MCF 10A (cell line): Measurements from ENCODE around the gene SRSF12. TPM values are rescaled to one million over a fixed set of nuclear protein-coding genes. Genes with fewer than 3 reads are reported as not detected.
"Not testable (repeated sequence)": the region's sequence is repeated elsewhere in the genome, so short reads cannot be mapped to it uniquely, and the experiment has no call there.

Experiments used
- BruUV-seq: library from RNA; stranded (reverse); fragments of 400-500 nt; replicated peaks from 2 replicates; lab custom pipeline; 2021; lab: Mats Ljungman, UMichigan
- CTCF ChIA-PET: fragments of 300-600 bp; sonication (Branson Sonifier 250); formaldehyde crosslinking; extraction: SDS; loops from one replicate; lab custom pipeline; 2021; ENCODE audit warnings: antibody characterized with exemption, inconsistent platforms; lab: Yijun Ruan, JAX
- POLR2A ChIA-PET: fragments of 300-600, 350-650 bp; sonication (Branson Sonifier 250); formaldehyde crosslinking; extraction: SDS; loops from one replicate; lab custom pipeline; 2020; ENCODE audit warnings: antibody characterized with exemption, inconsistent platforms; lab: Yijun Ruan, JAX
- DNase-seq: peaks from one replicate; pipeline ENCODE4 v3.0.0-alpha.2; 2018; ENCODE audit not compliant: unreplicated experiment
- H3K27ac Mint-ChIP-seq: one replicate; pipeline ENCODE4 v1.8.0; 2022; ENCODE audit warnings: mild to moderate bottlenecking, low read depth, mixed read lengths; ENCODE audit not compliant: unreplicated experiment
- H3K27me3 Mint-ChIP-seq: one replicate; pipeline ENCODE4 v1.8.0; 2022; ENCODE audit warnings: mixed read lengths; ENCODE audit not compliant: insufficient read depth, unreplicated experiment
- H3K36me3 Mint-ChIP-seq: one replicate; pipeline ENCODE4 v1.8.0; 2022; ENCODE audit warnings: mild to moderate bottlenecking, moderate library complexity, mixed read lengths; ENCODE audit not compliant: insufficient read depth, unreplicated experiment
- H3K4me1 Mint-ChIP-seq: one replicate; pipeline ENCODE4 v1.8.0; 2022; ENCODE audit warnings: mixed read lengths; ENCODE audit not compliant: insufficient read depth, unreplicated experiment
- H3K4me3 Mint-ChIP-seq: one replicate; pipeline ENCODE4 v1.8.0; 2022; ENCODE audit warnings: mild to moderate bottlenecking, moderate library complexity, mixed read lengths; ENCODE audit not compliant: unreplicated experiment
- H3K9me3 Mint-ChIP-seq: one replicate; pipeline ENCODE4 v1.8.0; 2022; ENCODE audit warnings: mixed read lengths; ENCODE audit not compliant: unreplicated experiment
- intact Hi-C: fragments of 100-400 bp; cut with micrococcal nuclease; formaldehyde crosslinking; loops from 2 replicates; pipeline ENCODE4 v1.14.1; 2022
- total RNA-seq: library from RNA; stranded (reverse); gene quantifications from 2 replicates; pipeline ENCODE4 v1.2.3, GENCODE V29; 2022
- TF ChIP-seq, protein P1 (sequence below): fragments of 200-600 bp; IDR thresholded peaks from one replicate; pipeline ENCODE4 v1.8.0; 2022; ENCODE audit warnings: antibody characterized with exemption, mild to moderate bottlenecking; ENCODE audit not compliant: unreplicated experiment

Gene SRSF12
- total RNA-seq, 1 experiment from 2014 or later = 1.2 TPM

DNA sequence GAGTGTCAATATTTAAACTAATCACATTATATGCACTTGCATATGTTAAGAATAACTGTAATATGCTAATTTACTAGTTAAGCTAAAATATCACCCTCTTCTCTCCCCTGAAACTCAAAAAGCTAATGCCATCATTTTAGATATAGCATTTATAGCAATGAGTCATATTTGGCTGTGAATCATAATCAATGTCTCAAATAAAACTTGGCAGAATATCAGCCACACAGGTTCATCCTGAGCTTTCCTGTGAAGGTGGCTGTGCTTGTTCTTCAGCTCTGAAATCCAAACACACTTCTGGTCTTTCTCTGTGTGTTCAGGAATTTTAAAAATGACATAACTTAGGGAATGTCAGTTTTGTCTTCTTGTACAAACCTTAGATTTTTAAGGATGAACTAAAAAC, 50.1 kb downstream of the SRSF12 start:
- Mint-ChIP-seq H3K27me3 (no peaks in the 10 kb centered on the region), H3K4me3 (no peak overlapping the region), H3K36me3 (no peaks in the 10 kb centered on the region), H3K9me3 (no peaks in the 10 kb centered on the region), H3K4me1 (peaks cover 12% of the 10 kb centered on the region), H3K27ac (no peak overlapping the region)
- BruUV-seq = no TSS peak
- POLR2A ChIA-PET = interaction anchor here (0.7 to 8.4 kb wide), 10 partner anchors 9 to 85 kb away, joined by 3 to 124 read pairs (median 6); partner anchors contain the start of gene PNRC1
- intact Hi-C loops = no loop called here
- TF ChIP-seq, protein P1, sequence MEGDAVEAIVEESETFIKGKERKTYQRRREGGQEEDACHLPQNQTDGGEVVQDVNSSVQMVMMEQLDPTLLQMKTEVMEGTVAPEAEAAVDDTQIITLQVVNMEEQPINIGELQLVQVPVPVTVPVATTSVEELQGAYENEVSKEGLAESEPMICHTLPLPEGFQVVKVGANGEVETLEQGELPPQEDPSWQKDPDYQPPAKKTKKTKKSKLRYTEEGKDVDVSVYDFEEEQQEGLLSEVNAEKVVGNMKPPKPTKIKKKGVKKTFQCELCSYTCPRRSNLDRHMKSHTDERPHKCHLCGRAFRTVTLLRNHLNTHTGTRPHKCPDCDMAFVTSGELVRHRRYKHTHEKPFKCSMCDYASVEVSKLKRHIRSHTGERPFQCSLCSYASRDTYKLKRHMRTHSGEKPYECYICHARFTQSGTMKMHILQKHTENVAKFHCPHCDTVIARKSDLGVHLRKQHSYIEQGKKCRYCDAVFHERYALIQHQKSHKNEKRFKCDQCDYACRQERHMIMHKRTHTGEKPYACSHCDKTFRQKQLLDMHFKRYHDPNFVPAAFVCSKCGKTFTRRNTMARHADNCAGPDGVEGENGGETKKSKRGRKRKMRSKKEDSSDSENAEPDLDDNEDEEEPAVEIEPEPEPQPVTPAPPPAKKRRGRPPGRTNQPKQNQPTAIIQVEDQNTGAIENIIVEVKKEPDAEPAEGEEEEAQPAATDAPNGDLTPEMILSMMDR = no peak
- DNase-seq = peak; percentile 75
- CTCF ChIA-PET = interaction anchor here (1.2 to 1.9 kb wide), 2 partner anchors 11 to 304 kb away, joined by 3 to 7 read pairs; no protein-coding TSS in a partner anchor

DNA sequence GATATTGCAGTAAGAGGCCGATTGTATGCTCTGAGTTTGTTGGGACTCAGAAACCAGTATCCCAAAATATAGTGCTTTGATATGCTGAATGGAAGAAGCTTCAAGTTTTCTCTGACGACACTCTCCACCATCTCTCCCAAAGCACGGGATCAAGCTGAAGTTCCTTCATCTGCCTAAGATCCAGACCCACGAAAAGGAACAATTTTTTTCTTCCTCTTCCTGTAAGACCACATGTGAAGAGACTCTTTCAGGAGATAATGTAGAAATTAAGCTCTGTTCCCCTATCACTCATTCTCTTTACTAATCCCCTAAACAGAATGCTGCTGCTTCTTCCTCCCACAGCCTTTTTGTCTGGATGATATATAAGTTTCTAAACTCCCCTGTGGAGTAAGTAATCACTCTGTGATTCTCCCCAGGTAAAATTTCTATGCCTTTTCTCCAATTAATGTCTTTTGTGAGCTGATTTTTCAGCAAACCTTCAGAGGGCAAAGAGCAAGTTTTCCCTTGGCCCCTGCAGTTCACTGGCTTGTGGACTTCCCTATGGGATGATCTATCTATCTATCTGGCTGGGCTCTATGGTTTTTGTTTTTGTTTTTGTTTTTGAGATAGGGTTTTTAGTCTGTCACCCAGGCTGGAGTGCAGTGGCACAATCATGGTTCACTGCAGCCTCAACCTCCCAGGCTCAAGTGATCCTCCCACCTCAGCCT, 50.8 kb downstream of the SRSF12 start:
- no peak for DNase-seq
- intact Hi-C loops = no loop called here
- no TSS peak for BruUV-seq
- H3K27ac Mint-ChIP-seq = no peak overlapping the region
- H3K27me3 Mint-ChIP-seq = no peaks in the 10 kb centered on the region
- H3K4me1 Mint-ChIP-seq = peaks cover 12% of the 10 kb centered on the region
- H3K36me3 Mint-ChIP-seq = no peaks in the 10 kb centered on the region
- no peaks in the 10 kb centered on the region for H3K9me3 Mint-ChIP-seq
- H3K4me3 Mint-ChIP-seq = no peak overlapping the region
- ChIA-PET CTCF (interaction anchor here (0.7 to 1.9 kb wide), 3 partner anchors 12 to 305 kb away, joined by 3 to 7 read pairs (median 3); no protein-coding TSS in a partner anchor), POLR2A (interaction anchor here (0.7 to 8.4 kb wide), 9 partner anchors 10 to 84 kb away, joined by 3 to 124 read pairs (median 6); partner anchors contain the start of gene PNRC1)
- TF ChIP-seq, protein P1 = no peak

DNA sequence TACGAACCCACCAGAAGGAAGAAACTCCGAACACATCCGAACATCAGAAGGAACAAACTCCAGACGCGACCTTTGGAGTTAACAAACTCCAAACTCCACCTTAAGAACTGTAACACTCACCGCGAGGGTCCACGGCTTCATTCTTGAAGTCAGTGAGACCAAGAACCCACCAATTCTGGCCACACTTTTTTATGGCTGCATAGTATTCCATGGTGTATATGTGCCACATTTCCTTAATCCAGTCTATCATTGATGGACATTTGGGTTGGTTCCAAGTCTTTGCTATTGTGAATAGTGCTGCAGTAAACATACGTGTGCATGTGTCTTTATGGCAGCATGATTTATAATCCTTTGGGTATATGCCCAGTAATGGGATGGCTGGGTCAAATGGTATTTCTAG, 51.8 kb downstream of the SRSF12 start:
- H3K36me3 Mint-ChIP-seq, H3K27me3 Mint-ChIP-seq, H3K4me3 Mint-ChIP-seq, H3K9me3 Mint-ChIP-seq, intact Hi-C loops, DNase-seq, BruUV-seq, H3K27ac Mint-ChIP-seq: not testable (repeated sequence)
- peaks cover 12% of the 10 kb centered on the region for H3K4me1 Mint-ChIP-seq
- CTCF ChIA-PET = interaction anchor here (0.6 to 1.1 kb wide), 4 partner anchors 13 to 466 kb away, joined by 3 to 8 read pairs (median 4); no protein-coding TSS in a partner anchor
- POLR2A ChIA-PET = interaction anchor here (0.8 to 8.4 kb wide), 5 partner anchors 13 to 55 kb away, joined by 3 to 124 read pairs (median 15); partner anchors contain the start of gene PNRC1

DNA sequence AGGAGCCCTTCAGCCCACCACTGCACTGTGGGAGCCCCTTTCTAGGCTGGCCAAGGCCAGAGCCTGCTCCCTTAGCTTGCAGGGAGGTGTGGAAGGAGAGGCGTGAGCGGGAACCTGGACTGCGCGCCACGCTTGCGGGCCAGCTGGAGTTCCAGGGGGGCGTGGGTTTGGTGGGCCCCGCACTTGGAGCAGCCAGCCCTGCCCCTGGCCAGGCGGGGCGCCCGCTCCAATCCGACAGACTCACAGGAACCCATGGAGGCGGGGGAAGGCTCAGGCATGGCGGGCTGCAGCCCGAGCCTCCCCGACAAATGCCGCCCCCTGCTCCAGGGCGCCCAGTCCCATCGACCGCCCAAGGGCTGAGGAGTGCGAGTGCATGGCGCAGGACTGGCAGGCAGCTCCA, 52.9 kb downstream of the SRSF12 start:
- CTCF ChIA-PET = interaction anchor here (0.9 to 1.1 kb wide), 4 partner anchors 12 to 82 kb away, joined by 3 to 8 read pairs (median 5); no protein-coding TSS in a partner anchor
- H3K4me3 Mint-ChIP-seq, H3K27me3 Mint-ChIP-seq, H3K27ac Mint-ChIP-seq, DNase-seq, H3K9me3 Mint-ChIP-seq, H3K36me3 Mint-ChIP-seq, intact Hi-C loops, BruUV-seq: not testable (repeated sequence)
- peaks cover 12% of the 10 kb centered on the region for H3K4me1 Mint-ChIP-seq
- POLR2A ChIA-PET = interaction anchor here (1.2 to 8.4 kb wide), 2 partner anchors 16 to 29 kb away, joined by 3 to 124 read pairs; partner anchors contain the start of gene PNRC1

DNA sequence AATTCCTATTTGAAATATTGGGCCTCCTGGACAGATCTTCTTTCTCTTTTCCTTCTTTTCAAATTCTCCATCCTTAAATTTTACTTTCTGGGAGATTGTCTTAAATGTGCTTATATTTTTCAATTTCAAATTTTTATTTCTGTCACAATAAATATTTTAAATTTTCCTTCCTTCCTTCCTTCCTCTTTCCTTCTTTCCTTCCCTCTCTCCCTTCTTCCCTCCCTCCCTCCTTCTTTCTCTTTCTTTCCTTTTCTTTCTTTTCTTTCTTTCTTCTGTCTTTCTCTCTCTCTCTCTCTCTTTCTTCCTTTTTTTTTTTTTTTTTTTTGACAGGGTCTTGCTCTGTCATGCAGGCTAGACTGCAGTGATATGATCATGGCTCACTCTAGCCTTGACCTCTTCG, 54.0 kb downstream of the SRSF12 start:
- Mint-ChIP-seq H3K4me1 (peaks cover 12% of the 10 kb centered on the region), H3K27me3 (no peaks in the 10 kb centered on the region), H3K4me3 (no peak overlapping the region), H3K9me3 (no peaks in the 10 kb centered on the region), H3K36me3 (no peaks in the 10 kb centered on the region), H3K27ac (no peak overlapping the region)
- intact Hi-C loops = no loop called here
- no peak for DNase-seq
- CTCF ChIA-PET = no interaction called here
- TF ChIP-seq, protein P1 = no peak
- POLR2A ChIA-PET = interaction anchor here (0.9 kb wide), 1 partner anchor 13 kb away, joined by 3 read pairs; no protein-coding TSS in a partner anchor
- no TSS peak for BruUV-seq
